ENCODE results near the gene WNK2.

The WNK2 gene

GRCh38 chr9:93252116-93252780, 68.3 kb downstream of the WNK2 start:
- FAIRE-seq (no peak), DNase-seq (ENCODE audit: insufficient read length, low spot score) (no peak)
- TF ChIP-seq CTCF (IDR thresholded peaks at IDR 0.05; ENCODE audit: insufficient read depth, missing control alignments) = no peak

- DNase-seq (ENCODE audit: insufficient read length, low spot score) = no peak
Measured at GRCh38 chr9:93252781-93253530, 69.0 kb downstream of the WNK2 start.

GRCh38 chr9:93253633-93254032, 69.7 kb downstream of the WNK2 start:
- no peak for TF ChIP-seq CTCF (IDR thresholded peaks at IDR 0.05; ENCODE audit: insufficient read depth, missing control alignments)
- FAIRE-seq = no peak

More at GRCh38 chr9:93252781-93253530, 69.0 kb downstream of the WNK2 start:
- FAIRE-seq = no peak
- no peak for TF ChIP-seq CTCF (IDR thresholded peaks at IDR 0.05; ENCODE audit: insufficient read depth, missing control alignments)

GRCh38 chr9:93254061-93254481, 70.1 kb downstream of the WNK2 start:
- TF ChIP-seq CTCF (IDR thresholded peaks at IDR 0.05; ENCODE audit: insufficient read depth, missing control alignments) = no peak
- no peak for DNase-seq (ENCODE audit: insufficient read length, low spot score)
- no peak for FAIRE-seq

More at GRCh38 chr9:93253633-93254032, 69.7 kb downstream of the WNK2 start:
- DNase-seq (ENCODE audit: insufficient read length, low spot score) = no peak

GRCh38 chr9:93254806-93255493, 71.0 kb downstream of the WNK2 start:
- FAIRE-seq (no peak), DNase-seq (ENCODE audit: insufficient read length, low spot score) (no peak)
- no peak for TF ChIP-seq CTCF (IDR thresholded peaks at IDR 0.05; ENCODE audit: insufficient read depth, missing control alignments)

GRCh38 chr9:93255494-93255867, 71.5 kb downstream of the WNK2 start:
- FAIRE-seq = no peak
- TF ChIP-seq CTCF (IDR thresholded peaks at IDR 0.05; ENCODE audit: insufficient read depth, missing control alignments) = no peak
- DNase-seq (ENCODE audit: insufficient read length, low spot score) = no peak
